Stomach (tissue), 4 donors: ENCODE measurements around the gene ZNF827.

Experiments used
- CTCF ChIP-seq, 7 experiments: fragments of 450-650 bp in 4 of 7; fragments of 200-600 bp in 3 of 7; sonication (generic) in 3 of 7; IDR thresholded peaks; one replicate each; pipeline ENCODE4 v1.5.1; 2016 to 2019; ENCODE audit warnings: antibody characterized with exemption in 7 of 7, control low read depth in 2 of 7, mild to moderate bottlenecking in 1 of 7
- POLR2A ChIP-seq, 4 donors: fragments of 450-650 bp; IDR thresholded peaks; one replicate each; pipeline ENCODE4 v1.6.1; 2016; ENCODE audit warnings: antibody characterized with exemption in 4 of 4, control low read depth in 2 of 4, mild to moderate bottlenecking in 1 of 4, moderate library complexity in 1 of 4

GRCh38 chr4:145936997-145937901 lies 1.4 kb downstream of the ZNF827 start:
- TF ChIP-seq CTCF (IDR thresholded peaks at IDR 0.05) (no peak), POLR2A (IDR thresholded peaks at IDR 0.05) (no peak)
